NCI-H460 (cell line): ENCODE results near the gene TLX2. TPM values are rescaled to one million over a fixed set of nuclear protein-coding genes. Genes with fewer than 3 reads are reported as not detected.

Experiments used
- DNase-seq: peaks from one replicate; pipeline ENCODE4 v3.0.0-alpha.2; 2016; ENCODE audit warnings: low read depth; ENCODE audit errors: extremely low read depth
- total RNA-seq: library from RNA; depleted of rRNA; stranded (reverse); fragments of >200 nt; shearing (Covaris generic); gene quantifications from 2 replicates; pipeline ENCODE4 v1.2.3, GENCODE V29; 2014

The TLX2 gene
- total RNA-seq, 1 experiment from 2014 or later, result 0.40 TPM

GRCh38 chr2:74510272-74510671 is 4.0 kb upstream of the TLX2 start:
- DNase-seq, result no peak

GRCh38 chr2:74511104-74511989 is 2.9 kb upstream of the TLX2 start:
- DNase-seq, result no peak

- no peak for DNase-seq
Measured at GRCh38 chr2:74512744-74513604, 1.3 kb upstream of the TLX2 start.

GRCh38 chr2:74513605-74514367 is 464 bp upstream of the TLX2 start:
- no peak for DNase-seq

- no peak for DNase-seq
Measured at GRCh38 chr2:74515271-74515980, 1.2 kb downstream of the TLX2 start.

GRCh38 chr2:74515981-74516633 is 1.9 kb downstream of the TLX2 start:
- DNase-seq, result no peak

- DNase-seq, result no peak
Measured at GRCh38 chr2:74516650-74517049, 2.4 kb downstream of the TLX2 start.

- no peak for DNase-seq
Measured at GRCh38 chr2:74522516-74522915, 8.3 kb downstream of the TLX2 start.

- DNase-seq, result no peak
Measured at GRCh38 chr2:74524005-74524404, 9.8 kb downstream of the TLX2 start.

GRCh38 chr2:74524955-74525716 is 10.9 kb downstream of the TLX2 start:
- DNase-seq, result no peak

GRCh38 chr2:74525717-74526648 is 11.7 kb downstream of the TLX2 start, which contains the start of gene DQX1:
Gene DQX1 (minus strand): TSS chr2:74526231. CDS start chr2:74525729, 502 bp downstream.
- no peak for DNase-seq

GRCh38 chr2:74526649-74527230 is 12.5 kb downstream of the TLX2 start:
- no peak for DNase-seq

- DNase-seq, result no peak
Measured at GRCh38 chr2:74527741-74528140, 13.5 kb downstream of the TLX2 start.

- no peak for DNase-seq
Measured at GRCh38 chr2:74528600-74529356, 14.5 kb downstream of the TLX2 start.

- DNase-seq, result peak; percentile 99
Measured at GRCh38 chr2:74529357-74530238, 15.3 kb downstream of the TLX2 start, which contains the start of the genes AUP1 and HTRA2. Gene AUP1 (minus strand): TSS chr2:74529706. CDS start chr2:74529629, 77 bp downstream. Gene HTRA2 (plus strand): TSS chr2:74529933. CDS start chr2:74530007, 74 bp downstream.
